ENCODE measurements around the gene RHBDD3. TPM values are rescaled to one million over a fixed set of nuclear protein-coding genes. Genes with fewer than 3 reads are reported as not detected.

The RHBDD3 gene
- total and polyA plus RNA-seq, 2 of the 8 experiments (the other 6 are each of a cell fraction or from before 2014, with no cell fraction given) = 72.1 to 117 TPM

DNA sequence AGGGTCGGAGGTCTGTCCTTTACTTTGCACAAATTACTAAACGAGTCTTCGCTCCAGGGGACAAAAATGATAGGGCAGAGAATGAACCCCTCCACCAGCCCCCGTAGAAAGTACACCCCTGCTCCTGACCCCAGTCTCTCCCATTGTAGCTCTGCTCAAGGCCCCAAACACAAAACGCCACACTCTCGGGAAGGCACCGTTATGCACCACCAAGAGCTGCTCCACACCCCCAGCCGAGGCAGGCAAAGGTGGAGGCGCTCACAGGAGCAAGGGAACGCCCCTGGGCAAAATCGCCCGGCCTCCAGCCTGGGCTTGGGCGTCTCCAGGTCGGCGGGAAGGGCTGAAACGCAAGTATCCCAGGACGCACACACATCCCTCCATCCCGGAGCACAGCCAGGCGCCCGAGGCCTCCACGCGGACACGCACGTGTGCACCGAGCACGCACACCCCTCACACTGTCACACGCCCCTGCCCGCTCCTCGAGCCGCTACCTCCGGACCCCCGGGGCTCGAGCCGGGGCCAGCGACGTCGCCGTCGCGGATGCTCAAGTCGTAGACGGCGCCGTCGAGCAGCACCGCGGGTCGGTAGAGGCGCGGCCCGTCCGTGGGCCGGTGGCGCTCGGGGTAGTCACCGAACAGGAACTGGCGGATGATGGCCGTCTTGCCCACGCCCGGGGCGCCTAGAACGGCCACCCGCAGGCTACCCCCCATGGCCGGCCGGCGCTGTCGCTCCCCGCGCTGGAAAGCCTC, 46.9 kb upstream of the RHBDD3 start (continued):
- TF ChIP-seq RNF2 (IDR thresholded peaks at IDR 0.05; ENCODE audit: borderline replicate concordance, low read depth, low read length, missing control alignments, poor library complexity, severe bottlenecking) = peak; percentile 56
- no peak for TF ChIP-seq POLR2AphosphoS5 (IDR thresholded peaks at IDR 0.05; ENCODE audit: low read depth, low read length)
- 0 out of 2 replicates have a peak, but pooled peaks have one; percentile 5 for TF ChIP-seq CREB1 (IDR thresholded peaks at IDR 0.05)
- TF ChIP-seq PHF8 (conservative IDR thresholded peaks at IDR 0.05; ENCODE audit: low read depth, low read length) = no peak
- no peak for TF ChIP-seq RAD21 (IDR thresholded peaks at IDR 0.05 in 1 of 2, conservative IDR thresholded peaks at IDR 0.05 in 1 of 2; ENCODE audit: low read depth in 2 of 2, low read length in 2 of 2)
- TF ChIP-seq CBX8 (IDR thresholded peaks at IDR 0.05; ENCODE audit: borderline replicate concordance, low read depth, low read length) = no peak
- TF ChIP-seq SIX5 (IDR thresholded peaks at IDR 0.05; ENCODE audit: low read depth, low read length) = no peak
- no peak for TF ChIP-seq TCF12 (IDR thresholded peaks at IDR 0.05; ENCODE audit: low read depth, low read length)
- TF ChIP-seq, protein P1, sequence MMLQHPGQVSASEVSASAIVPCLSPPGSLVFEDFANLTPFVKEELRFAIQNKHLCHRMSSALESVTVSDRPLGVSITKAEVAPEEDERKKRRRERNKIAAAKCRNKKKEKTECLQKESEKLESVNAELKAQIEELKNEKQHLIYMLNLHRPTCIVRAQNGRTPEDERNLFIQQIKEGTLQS (IDR thresholded peaks at IDR 0.05; ENCODE audit: insufficient read depth, low read depth, low read length) = no peak
- TF ChIP-seq CTBP2 (IDR thresholded peaks at IDR 0.05; ENCODE audit: borderline replicate concordance, insufficient read depth, insufficient read length, low read length) = no peak
- TF ChIP-seq ZNF274 (IDR thresholded peaks at IDR 0.05; ENCODE audit: borderline replicate concordance, extremely low read depth, low read length) = no peak
- TF ChIP-seq EP300 (IDR thresholded peaks at IDR 0.05; ENCODE audit: borderline replicate concordance in 1 of 2, low read depth in 2 of 2, low read length in 2 of 2) = no peak
- no peak for TF ChIP-seq CBX5 (IDR thresholded peaks at IDR 0.05; ENCODE audit: low read depth, low read length)
- no peak for TF ChIP-seq JUND (IDR thresholded peaks at IDR 0.05; ENCODE audit: low read length)
- TF ChIP-seq SUZ12 (IDR thresholded peaks at IDR 0.05; ENCODE audit: low read length) = peak; percentile 89; the same call in 1 of the 2 replicates
- no peak for TF ChIP-seq POLR2A (IDR thresholded peaks at IDR 0.05; ENCODE audit: control extremely low read depth in 1 of 2, low read depth in 2 of 2, low read length in 2 of 2)
- TF ChIP-seq CHD2 (IDR thresholded peaks at IDR 0.05; ENCODE audit: low read length) = no peak
- TF ChIP-seq JUN (IDR thresholded peaks at IDR 0.05; ENCODE audit: low read depth, low read length) = no peak
- no peak for TF ChIP-seq NRF1 (IDR thresholded peaks at IDR 0.05; ENCODE audit: low read depth, low read length)
- TF ChIP-seq, protein P2, sequence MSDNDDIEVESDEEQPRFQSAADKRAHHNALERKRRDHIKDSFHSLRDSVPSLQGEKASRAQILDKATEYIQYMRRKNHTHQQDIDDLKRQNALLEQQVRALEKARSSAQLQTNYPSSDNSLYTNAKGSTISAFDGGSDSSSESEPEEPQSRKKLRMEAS (IDR thresholded peaks at IDR 0.05) = peak; percentile 39
- no peak for TF ChIP-seq TAF7 (optimal IDR thresholded peaks at IDR 0.05; ENCODE audit: borderline replicate concordance, low read depth, low read length)
- TF ChIP-seq, protein P3, sequence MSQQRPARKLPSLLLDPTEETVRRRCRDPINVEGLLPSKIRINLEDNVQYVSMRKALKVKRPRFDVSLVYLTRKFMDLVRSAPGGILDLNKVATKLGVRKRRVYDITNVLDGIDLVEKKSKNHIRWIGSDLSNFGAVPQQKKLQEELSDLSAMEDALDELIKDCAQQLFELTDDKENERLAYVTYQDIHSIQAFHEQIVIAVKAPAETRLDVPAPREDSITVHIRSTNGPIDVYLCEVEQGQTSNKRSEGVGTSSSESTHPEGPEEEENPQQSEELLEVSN (IDR thresholded peaks at IDR 0.05) = peak; percentile 47
